Testis (tissue), 3 donors: ENCODE results near the gene THRB. TPM values are rescaled to one million over a fixed set of nuclear protein-coding genes. Genes with fewer than 3 reads are reported as not detected.

ENCODE experiments used
- DNase-seq: peaks from one replicate; pipeline ENCODE4 v3.0.0-alpha.2; 2019
- H3K27ac ChIP-seq, 2 donors: fragments of 200-600 bp; sonication (generic); one replicate each; pipeline ENCODE4 v1.5.1; 2019
- H3K27me3 ChIP-seq: fragments of 200-600 bp; sonication (generic); one replicate; pipeline ENCODE4 v1.5.1; 2019
- H3K36me3 ChIP-seq: fragments of 200-600 bp; sonication (generic); one replicate; pipeline ENCODE4 v1.5.1; 2017; ENCODE audit warnings: low read depth; ENCODE audit errors: missing control alignments
- H3K4me1 ChIP-seq: fragments of 200-600 bp; sonication (generic); one replicate; pipeline ENCODE4 v1.5.1; 2019
- H3K4me3 ChIP-seq, 2 donors: fragments of 200-600 bp; sonication (generic); one replicate each; pipeline ENCODE4 v1.5.1; 2017 to 2019
- H3K9me3 ChIP-seq: fragments of 200-600 bp; sonication (generic); one replicate; pipeline ENCODE4 v1.5.1; 2017
- CTCF ChIP-seq, 3 experiments: fragments of 450-650 bp in 2 of 3; fragments of 200-600 bp in 1 of 3; sonication (generic) in 1 of 3; IDR thresholded peaks; one replicate each; pipeline ENCODE4 v1.5.1; 2016 to 2019; ENCODE audit warnings: antibody characterized with exemption in 3 of 3, mild to moderate bottlenecking in 2 of 3, moderate library complexity in 1 of 3
- POLR2A ChIP-seq: fragments of 450-650 bp; IDR thresholded peaks from one replicate; pipeline ENCODE4 v1.6.1; 2017; ENCODE audit warnings: antibody characterized with exemption, mild to moderate bottlenecking, moderate library complexity
- WGBS, 2 donors: methylation state at CpG; one replicate each; pipeline ENCODE4 v1.1.5; 2018; 5-methylcytosine and 5-hydroxymethylcytosine counted together
- intact Hi-C: fragments of 100-400 bp; cut with DNase I; formaldehyde crosslinking; loops from one replicate; pipeline ENCODE4 v1.15.1; 2023; ENCODE audit warnings: low total_unique reads
- polyA plus RNA-seq: library from polyadenylated mRNA; stranded (reverse); fragments of 350-450 nt; fragmentation: Illumina TruSeq; extraction: RNeasy Lipid Tissue Mini Kit (QIAGEN cat#74804); gene quantifications from one replicate; pipeline ENCODE4 v1.2.3, GENCODE V29; 2014; ENCODE audit warnings: low read depth, low replicate concordance; ENCODE audit not compliant: insufficient read depth
- total RNA-seq, 2 donors: library from RNA; depleted of rRNA; stranded (reverse); fragments of >200 nt; gene quantifications; one replicate each; pipeline ENCODE4 v1.2.3, GENCODE V29; 2016

THRB gene
- total and polyA plus RNA-seq, 3 donors from 2014 or later: 1.3 to 2.0 (median 1.4) TPM

- Histone ChIP-seq H3K36me3 (no peaks in the 10 kb centered on the region), H3K4me3 (no peak overlapping the region), H3K4me1 (no peaks in the 10 kb centered on the region), H3K27me3 (no peaks in the 10 kb centered on the region), H3K27ac (no peak overlapping the region), H3K9me3 (no peaks in the 10 kb centered on the region)
- no peak for TF ChIP-seq POLR2A
- TF ChIP-seq CTCF (IDR thresholded peaks at IDR 0.05): no peak
- intact Hi-C loops: no loop called here
- DNase-seq: no peak
- 71 to 93% methylated on average over 2 of the region's 2 CpGs for WGBS, 2 donors
Observed at GRCh38 chr3:24538891-24539290, 44.2 kb upstream of the THRB start.

GRCh38 chr3:24533561-24534193 is 39.0 kb upstream of the THRB start:
- TF ChIP-seq POLR2A (no peak), CTCF (IDR thresholded peaks at IDR 0.05) (no peak)
- H3K9me3 ChIP-seq: no peaks in the 10 kb centered on the region
- no peaks in the 10 kb centered on the region for H3K27me3 ChIP-seq
- no peaks in the 10 kb centered on the region for H3K36me3 ChIP-seq
- no peak overlapping the region for H3K4me3 ChIP-seq
- intact Hi-C loops: no loop called here
- WGBS, 2 donors: 61 to 67% methylated on average over 10 of the region's 10 CpGs
- no peaks in the 10 kb centered on the region for H3K4me1 ChIP-seq
- no peak for DNase-seq
- no peak overlapping the region for H3K27ac ChIP-seq

DNA sequence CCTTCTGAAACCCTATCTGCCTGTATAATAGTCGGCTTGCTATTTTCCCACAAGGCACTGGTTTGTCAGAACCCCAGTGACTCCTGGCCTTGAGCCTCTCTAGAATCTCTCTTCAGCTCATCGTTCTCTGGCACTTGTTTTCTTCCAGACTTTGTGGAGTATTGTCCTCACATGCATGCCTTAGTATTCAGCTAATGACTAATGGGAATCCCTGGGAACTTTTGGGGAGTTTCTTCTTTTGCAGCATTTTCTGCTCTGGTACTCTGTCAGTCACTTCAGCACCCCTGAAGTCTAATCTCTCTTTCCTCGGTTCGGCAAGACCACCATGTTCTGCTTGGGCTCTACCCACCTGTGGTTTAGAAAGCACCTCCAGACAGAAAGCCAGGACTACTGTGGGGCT is 35.8 kb upstream of the THRB start:
- no peaks in the 10 kb centered on the region for H3K4me1 ChIP-seq
- H3K27me3 ChIP-seq: no peaks in the 10 kb centered on the region
- 61 to 75% methylated on average over 4 of the region's 4 CpGs for WGBS, 2 donors
- no peak overlapping the region for H3K27ac ChIP-seq
- H3K36me3 ChIP-seq: no peaks in the 10 kb centered on the region
- no peaks in the 10 kb centered on the region for H3K9me3 ChIP-seq
- DNase-seq: no peak
- no peak overlapping the region for H3K4me3 ChIP-seq
- intact Hi-C loops: no loop called here
- TF ChIP-seq POLR2A (no peak), CTCF (IDR thresholded peaks at IDR 0.05) (no peak)

DNA sequence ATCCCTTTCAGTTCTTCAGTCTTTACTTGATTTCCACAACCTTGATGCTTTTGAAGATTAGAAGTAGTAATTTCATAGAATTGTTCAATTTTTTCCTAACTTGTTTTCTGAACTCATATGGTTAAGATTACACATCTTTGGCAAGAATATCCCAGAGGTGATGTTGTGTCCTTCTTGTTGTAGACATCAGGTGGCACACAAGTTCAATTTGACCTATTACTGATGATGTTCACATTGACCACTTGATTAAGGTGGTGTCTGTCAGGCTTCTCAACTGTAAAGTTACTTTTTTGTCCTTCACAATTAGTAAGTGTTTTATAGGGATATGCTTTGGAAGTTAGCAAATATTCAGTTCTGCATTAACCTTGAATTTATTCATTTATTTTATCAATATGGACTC is 34.6 kb upstream of the THRB start:
- H3K27me3 ChIP-seq: no peaks in the 10 kb centered on the region
- no peak overlapping the region for H3K4me3 ChIP-seq
- no peak overlapping the region for H3K27ac ChIP-seq
- H3K4me1 ChIP-seq: no peaks in the 10 kb centered on the region
- no peaks in the 10 kb centered on the region for H3K36me3 ChIP-seq
- no peak for TF ChIP-seq POLR2A
- no peak for TF ChIP-seq CTCF (IDR thresholded peaks at IDR 0.05)
- DNase-seq: no peak
- H3K9me3 ChIP-seq: no peaks in the 10 kb centered on the region
- intact Hi-C loops: no loop called here

DNA sequence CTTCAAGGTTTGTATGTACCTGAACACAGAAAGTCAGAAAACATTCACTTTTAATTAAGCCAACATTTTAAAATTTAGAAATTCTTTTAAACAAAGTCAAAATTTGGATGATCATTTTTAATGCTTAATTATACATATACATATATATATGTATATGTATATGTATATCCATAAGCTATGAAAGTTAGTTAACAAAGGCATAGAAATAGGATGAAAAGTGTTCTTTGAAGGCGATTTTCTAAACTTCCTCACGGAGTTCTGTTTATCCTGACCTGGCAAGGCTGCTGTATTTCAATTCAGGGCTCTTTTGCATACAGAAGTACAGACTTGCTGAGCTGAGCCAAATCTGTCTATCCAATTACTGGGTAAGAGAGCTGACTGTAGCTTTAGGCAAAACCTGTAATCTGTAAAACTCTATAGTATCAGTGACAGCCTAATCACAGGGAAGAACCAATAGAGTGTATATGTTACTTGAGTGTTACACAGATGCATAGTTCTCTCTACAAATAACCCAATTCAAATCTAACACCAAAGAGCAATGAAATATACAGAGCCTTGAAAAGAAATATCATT is 32.1 kb upstream of the THRB start:
- Histone ChIP-seq H3K4me3 (no peak overlapping the region), H3K36me3 (no peaks in the 10 kb centered on the region), H3K27ac (no peak overlapping the region), H3K4me1 (peaks cover 2% of the 10 kb centered on the region), H3K27me3 (no peaks in the 10 kb centered on the region), H3K9me3 (no peaks in the 10 kb centered on the region)
- intact Hi-C loops: no loop called here
- TF ChIP-seq POLR2A (no peak), CTCF (IDR thresholded peaks at IDR 0.05) (no peak)
- no peak for DNase-seq
- 71 to 80% methylated on average over 2 of the region's 2 CpGs for WGBS, 2 donors
